B cell (primary cell): Measurements from ENCODE around the gene WDR13. TPM values are rescaled to one million over a fixed set of nuclear protein-coding genes. Genes with fewer than 3 reads are reported as not detected.

ENCODE experiments used
- ATAC-seq: fragments of 200-7000 bp; cut with Tn5 transposase; one replicate; pipeline ENCODE4 v1.10.0; 2021; ENCODE audit warnings: low read depth, mild to moderate bottlenecking, moderate number of reproducible peaks, moderate library complexity
- CTCF ChIA-PET: fragments of 350-600 bp; sonication (Branson Sonifier 250); formaldehyde crosslinking; loops from one replicate; lab custom pipeline; 2021; ENCODE audit warnings: antibody characterized with exemption, inconsistent platforms; lab: Charles Lee
- POLR2A ChIA-PET: fragments of 350-600 bp; sonication (Branson Sonifier 250); formaldehyde crosslinking; loops from one replicate; lab custom pipeline; 2021; ENCODE audit warnings: antibody characterized with exemption; lab: Charles Lee
- DNase-seq: peaks from one replicate; pipeline ENCODE4 v3.0.0; 2013
- H2AFZ ChIP-seq: 2 replicates; pipeline ENCODE4 v1.6.1; 2012; ENCODE audit warnings: mild to moderate bottlenecking, low read depth, low read length; ENCODE audit not compliant: insufficient read depth, poor library complexity, severe bottlenecking
- H3K27ac ChIP-seq, 2 donors: 1 replicate in 1 of 2; 2 replicates in 1 of 2; pipeline ENCODE4 v1.5.1; 2012 to 2013; ENCODE audit warnings: low read length in 2 of 2, mild to moderate bottlenecking in 2 of 2, moderate library complexity in 1 of 2
- H3K27me3 ChIP-seq, 4 experiments: fragments of 200-600 bp in 1 of 4; sonication (generic) in 1 of 4; replicated peaks in 1 of 4; 1 replicate in 2 of 4; 2 replicates in 2 of 4; pipeline versions ENCODE4 v1.6.1 to v1.7.0; 2013 to 2016; ENCODE audit warnings: low read length in 3 of 4, mild to moderate bottlenecking in 2 of 4, mixed read lengths in 1 of 4, moderate library complexity in 1 of 4; ENCODE audit not compliant: insufficient read depth in 4 of 4, control insufficient read depth in 3 of 4; ENCODE audit errors: control extremely low read depth in 1 of 4
- H3K36me3 ChIP-seq, 2 experiments: replicated peaks in 1 of 2; 1 replicate in 1 of 2; 2 replicates in 1 of 2; pipeline versions ENCODE4 v1.6.1 to v1.7.1; 2013; ENCODE audit warnings: low read length in 1 of 2; ENCODE audit not compliant: insufficient read depth in 2 of 2, control insufficient read depth in 1 of 2; ENCODE audit errors: control extremely low read depth in 1 of 2, extremely low read depth in 1 of 2
- H3K4me1 ChIP-seq, 2 donors: fragments of 200-600 bp in 1 of 2; sonication (generic) in 1 of 2; 1 replicate in 1 of 2; 2 replicates in 1 of 2; pipeline versions ENCODE4 v1.5.1 to v1.6.1; 2013 to 2017; ENCODE audit warnings: low read length in 2 of 2; ENCODE audit not compliant: control insufficient read depth in 2 of 2, insufficient read depth in 2 of 2
- H3K4me2 ChIP-seq: replicated peaks from 2 replicates; pipeline ENCODE3; 2012; ENCODE audit warnings: mild to moderate bottlenecking, low read depth, low read length; ENCODE audit not compliant: poor library complexity, severe bottlenecking
- H3K4me3 ChIP-seq, 5 experiments: fragments of 200-600 bp in 1 of 5; sonication (generic) in 1 of 5; 1 replicate in 3 of 5; 2 replicates in 2 of 5; pipeline versions ENCODE4 v1.5.1 to v1.7.0; 2011 to 2016; ENCODE audit warnings: low read length in 4 of 5, mild to moderate bottlenecking in 4 of 5, low read depth in 2 of 5, control low read depth in 1 of 5, moderate library complexity in 1 of 5; ENCODE audit not compliant: insufficient read depth in 1 of 5; ENCODE audit errors: control extremely low read depth in 1 of 5, extremely low read depth in 1 of 5
- H3K79me2 ChIP-seq: fragments of 200-600 bp; sonication (generic); one replicate; pipeline ENCODE4 v1.6.0; 2016; ENCODE audit warnings: low read length; ENCODE audit not compliant: control insufficient read depth, insufficient read depth
- H3K9ac ChIP-seq: fragments of 200-600 bp; sonication (generic); 2 replicates; pipeline ENCODE4 v1.6.1; 2017; ENCODE audit warnings: mild to moderate bottlenecking, low read length, moderate library complexity
- H3K9me3 ChIP-seq, 3 donors: one replicate each; pipeline versions ENCODE4 v1.6.1 to v1.7.1; 2013; ENCODE audit warnings: low read length in 2 of 3; ENCODE audit not compliant: control insufficient read depth in 2 of 3, insufficient read depth in 1 of 3; ENCODE audit errors: control extremely low read depth in 1 of 3
- H4K20me1 ChIP-seq: 2 replicates; pipeline ENCODE4 v1.6.0; 2012; ENCODE audit warnings: mild to moderate bottlenecking, low read length; ENCODE audit not compliant: insufficient read depth, control insufficient read depth, poor library complexity, severe bottlenecking
- H3K27ac Mint-ChIP-seq: one replicate; pipeline ENCODE4 v1.8.0; 2021; ENCODE audit warnings: mixed read lengths
- H3K27me3 Mint-ChIP-seq: one replicate; pipeline ENCODE4 v1.8.0; 2021; ENCODE audit warnings: mixed read lengths
- H3K4me1 Mint-ChIP-seq: one replicate; pipeline ENCODE4 v1.8.0; 2021; ENCODE audit warnings: mixed read lengths
- H3K4me3 Mint-ChIP-seq: one replicate; pipeline ENCODE4 v1.8.0; 2021; ENCODE audit warnings: mixed read lengths
- H3K9me3 Mint-ChIP-seq: one replicate; pipeline ENCODE4 v1.8.0; 2022; ENCODE audit warnings: mixed read lengths; ENCODE audit not compliant: insufficient read depth
- CTCF ChIP-seq: fragments of 200-600 bp; IDR thresholded peaks from one replicate; pipeline ENCODE4 v1.8.0; 2022; ENCODE audit warnings: antibody characterized with exemption, mild to moderate bottlenecking
- EZH2 ChIP-seq: IDR thresholded peaks from 2 replicates; pipeline ENCODE4 v1.6.1; 2012; ENCODE audit warnings: borderline replicate concordance, low read depth, mild to moderate bottlenecking, moderate library complexity, low read length; ENCODE audit not compliant: insufficient read depth, poor library complexity, severe bottlenecking
- WGBS: methylation state at CpG from one replicate; pipeline ENCODE4 v1.1.5; 2013; ENCODE audit warnings: missing lambda C conversion rate; ENCODE audit not compliant: insufficient coverage; 5-methylcytosine and 5-hydroxymethylcytosine counted together
- intact Hi-C: fragments of 100-400 bp; cut with micrococcal nuclease; formaldehyde crosslinking; loops from one replicate; pipeline ENCODE4 v1.10.0; 2022
- polyA plus RNA-seq: library from polyadenylated mRNA; depleted of rRNA; stranded (reverse); fragments of >200 nt; gene quantifications from 2 replicates; pipeline ENCODE4 v1.2.3, GENCODE V29; 2012
- total RNA-seq, 2 donors: library from RNA; stranded (reverse); fragments of 120-200 nt in 1 of 2; gene quantifications; 1 replicate in 1 of 2; 2 replicates in 1 of 2; pipeline versions ENCODE4 v1.2.3 to v1.2.4, GENCODE V29; 2013 to 2022

Gene WDR13
- total and polyA plus RNA-seq, 2 donors (not counting 1 experiment from before 2014, with no cell fraction given): 85.1 to 257 TPM

DNA sequence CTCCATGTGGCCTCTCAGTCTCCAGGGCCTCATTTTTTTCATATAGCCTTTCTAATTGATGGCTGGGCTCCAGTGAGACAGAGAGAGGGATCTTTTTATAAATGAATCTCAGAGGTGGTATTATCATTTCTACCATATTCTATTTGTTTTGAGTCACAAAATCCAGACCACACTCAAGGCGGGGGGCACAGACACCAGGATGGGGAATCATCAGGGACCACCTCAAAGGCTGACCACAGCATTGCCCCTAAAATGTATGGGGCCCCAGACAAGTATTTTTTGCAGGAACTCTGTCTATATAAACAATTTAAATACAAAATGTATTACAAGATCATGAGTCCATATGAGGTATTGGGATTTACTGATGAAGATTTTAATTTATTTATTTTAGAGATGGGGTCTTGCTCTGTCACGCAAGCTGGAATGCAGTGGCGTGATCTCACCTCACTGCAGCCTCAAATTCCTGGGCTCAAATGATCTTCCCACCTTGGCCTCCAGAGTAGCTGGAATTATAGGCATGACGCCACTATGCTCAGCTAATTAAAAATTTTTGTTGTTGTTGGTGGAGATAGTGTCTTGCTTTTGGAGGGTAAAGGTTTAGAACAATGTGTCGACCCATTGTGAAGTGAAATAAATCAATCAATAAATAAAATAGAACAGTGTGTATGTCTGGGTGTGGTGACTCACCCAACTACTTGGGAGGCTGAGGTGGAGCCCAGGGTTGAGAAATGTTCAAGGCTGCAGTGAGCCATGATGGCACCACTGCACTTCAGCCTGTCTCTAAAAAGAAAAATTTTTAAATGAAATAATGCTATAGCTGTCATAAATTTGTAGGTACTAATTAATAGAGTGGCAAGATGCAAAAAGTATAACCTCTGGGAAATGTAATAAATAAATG, 29.4 kb downstream of the WDR13 start:
- Mint-ChIP-seq H3K4me3 (no peak overlapping the region), H3K4me1 (peaks cover 6% of the 10 kb centered on the region), H3K27me3 (no peaks in the 10 kb centered on the region), H3K9me3 (no peaks in the 10 kb centered on the region), H3K27ac (no peak overlapping the region)
- no peak overlapping the region for H3K4me2 ChIP-seq
- intact Hi-C loops: no loop called here
- WGBS: no CpG with 5 or more reads among the region's 5 CpGs
- ATAC-seq (no peak), DNase-seq (no peak)
- H3K4me3 ChIP-seq: no peak overlapping the region
- H3K9ac ChIP-seq: no peak overlapping the region
- no peaks in the 10 kb centered on the region for H3K9me3 ChIP-seq
- H3K36me3 ChIP-seq: no peaks in the 10 kb centered on the region
- CTCF ChIA-PET: no interaction called here
- POLR2A ChIA-PET: no interaction called here
- H3K4me1 ChIP-seq: peaks cover under 1 to 4% of the 10 kb centered on the region in 2 donors
- TF ChIP-seq CTCF (no peak), EZH2 (no peak)
- no peaks in the 10 kb centered on the region for H3K27me3 ChIP-seq
- no peaks in the 10 kb centered on the region for H3K79me2 ChIP-seq
- H2AFZ ChIP-seq: no peak overlapping the region
- no peak overlapping the region for H3K27ac ChIP-seq
- no peaks in the 10 kb centered on the region for H4K20me1 ChIP-seq
